HG03066 (cell line): ENCODE results near the gene CARNS1.

Source experiments
- ATAC-seq: cut with Tn5 transposase; IDR thresholded peaks from one replicate; pipeline ENCODE4 v1.9.1; 2021; ENCODE audit warnings: low read depth; ENCODE audit not compliant: unreplicated experiment

Gene CARNS1

DNA sequence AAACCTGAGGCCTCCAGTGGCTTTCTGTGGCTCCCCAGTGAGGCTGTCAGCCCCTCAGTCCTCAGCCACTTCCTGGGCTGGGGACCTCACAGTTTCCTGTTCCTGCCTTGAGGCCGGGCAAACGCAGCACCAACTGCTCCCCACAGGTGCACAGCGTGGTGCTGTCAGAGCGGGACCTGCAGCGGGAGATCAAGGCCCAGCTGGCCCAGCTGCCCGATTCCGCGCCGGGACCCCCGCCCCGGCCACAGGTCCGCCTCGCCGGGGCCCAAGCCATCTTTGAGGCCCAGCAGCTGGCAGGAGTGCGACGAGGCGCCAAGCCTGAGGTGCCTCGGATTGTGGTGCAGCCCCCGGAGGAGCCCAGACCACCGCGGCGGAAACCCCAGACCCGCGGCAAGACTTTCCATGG is 6.2 kb upstream of the CARNS1 start:
- ATAC-seq, result peak; percentile 58

DNA sequence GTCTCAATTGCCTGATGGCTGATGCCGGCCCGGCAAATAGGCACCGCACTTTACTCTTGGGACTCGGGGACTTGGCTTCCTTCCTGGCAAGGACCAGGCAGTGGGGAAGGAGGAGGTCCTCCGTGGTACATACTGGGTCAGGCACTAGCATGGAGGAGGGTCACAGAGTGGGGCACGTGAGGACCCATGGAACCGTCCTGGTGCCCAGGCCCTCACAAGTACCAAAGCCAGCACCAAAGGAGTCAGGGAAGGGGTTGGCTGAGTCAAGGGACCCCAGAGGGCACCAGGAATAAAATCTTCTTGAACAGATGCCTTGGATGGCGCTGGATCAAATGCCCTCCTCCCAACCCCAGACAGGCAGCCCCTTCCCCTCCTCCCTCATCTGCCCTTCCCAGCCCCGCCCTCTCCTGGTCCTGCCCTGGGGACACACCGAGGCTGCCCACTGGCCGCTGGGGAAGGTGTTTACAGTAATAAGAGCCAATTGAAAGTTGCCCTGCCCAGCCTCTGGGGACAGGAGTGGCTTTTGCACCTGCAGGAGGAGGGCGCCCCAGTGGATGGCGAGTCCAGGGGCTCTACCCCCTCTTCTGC is 5.6 kb upstream of the CARNS1 start:
- ATAC-seq, result no peak

DNA sequence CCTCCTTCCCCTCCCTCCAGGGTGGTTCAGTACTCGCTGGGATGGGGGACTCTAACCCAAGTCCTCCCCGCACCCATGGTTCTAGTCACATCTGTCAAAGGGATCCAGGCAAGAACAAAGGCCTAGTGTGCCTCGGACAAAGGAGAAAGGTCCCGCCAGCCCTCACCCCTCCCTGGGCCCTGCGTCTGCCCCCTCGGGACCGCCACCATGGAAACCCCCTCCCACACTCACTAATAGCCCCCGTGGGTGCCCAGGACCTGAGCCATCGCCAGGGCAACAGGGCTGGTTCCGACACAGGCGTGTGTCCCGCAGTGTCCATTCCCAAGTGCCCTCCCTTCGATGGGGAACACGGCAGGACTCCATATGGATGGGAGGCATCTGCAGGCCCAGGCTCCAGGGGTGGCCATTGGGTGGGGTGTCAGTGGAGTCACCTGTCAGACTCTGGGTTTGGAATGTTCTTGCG is 5.1 kb upstream of the CARNS1 start:
- no peak for ATAC-seq

DNA sequence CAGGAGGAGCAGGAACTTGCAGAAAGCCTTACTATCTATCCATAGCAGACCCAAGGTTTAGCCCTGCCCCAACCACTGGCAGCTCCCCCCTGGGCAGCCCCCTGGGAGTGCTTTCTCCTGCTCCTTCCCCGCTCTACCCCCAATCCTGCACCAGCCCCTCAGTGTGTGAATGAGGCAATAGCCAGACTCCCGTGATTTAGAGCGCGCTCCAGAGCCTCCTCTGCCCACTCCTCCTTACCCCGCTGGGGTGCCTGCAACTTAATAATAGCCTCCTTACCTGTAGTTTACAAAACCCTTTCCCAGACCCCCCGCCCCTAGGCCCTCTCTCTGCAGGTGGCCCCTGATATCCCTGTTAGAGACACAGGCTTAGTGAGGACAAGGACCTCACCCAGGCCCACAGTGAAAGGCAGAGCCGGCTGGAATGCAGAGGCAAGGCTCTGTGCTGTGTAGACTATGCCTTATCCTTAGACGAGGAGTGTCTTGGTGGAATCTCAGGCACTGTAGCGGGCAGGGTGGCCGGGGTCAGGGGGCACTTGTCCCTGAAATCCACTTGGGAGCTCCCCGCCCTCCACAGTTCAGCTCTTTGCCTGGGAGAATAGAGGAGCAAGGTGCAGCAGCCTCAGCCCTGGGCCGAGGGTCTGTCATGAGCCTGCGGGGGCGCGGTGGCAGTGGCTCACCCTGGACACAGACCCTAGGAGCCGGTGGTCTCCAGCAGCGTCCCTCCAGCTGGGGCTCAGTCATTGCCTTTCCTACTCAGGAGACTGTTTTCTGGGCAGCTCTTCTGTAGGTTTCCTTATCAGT is 4.3 kb upstream of the CARNS1 start:
- no peak for ATAC-seq

DNA sequence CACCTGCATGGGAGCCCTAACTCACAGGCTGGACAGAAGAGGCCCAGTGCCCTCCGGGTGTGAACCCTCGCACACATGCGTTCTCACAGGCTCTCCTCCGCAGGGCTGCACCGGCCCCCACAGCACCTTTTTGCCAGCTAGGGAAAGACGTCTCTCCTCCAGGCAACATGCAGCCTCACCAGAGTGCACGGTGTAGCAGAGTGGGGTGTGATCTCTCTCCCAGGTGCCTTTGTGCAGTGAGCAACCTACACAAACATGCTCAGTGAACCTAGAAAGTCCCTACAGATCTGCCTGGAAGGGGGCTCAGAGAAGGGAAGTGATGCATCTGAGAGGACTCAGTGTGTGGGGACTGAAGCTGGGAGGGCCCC is 3.7 kb upstream of the CARNS1 start:
- no peak for ATAC-seq

DNA sequence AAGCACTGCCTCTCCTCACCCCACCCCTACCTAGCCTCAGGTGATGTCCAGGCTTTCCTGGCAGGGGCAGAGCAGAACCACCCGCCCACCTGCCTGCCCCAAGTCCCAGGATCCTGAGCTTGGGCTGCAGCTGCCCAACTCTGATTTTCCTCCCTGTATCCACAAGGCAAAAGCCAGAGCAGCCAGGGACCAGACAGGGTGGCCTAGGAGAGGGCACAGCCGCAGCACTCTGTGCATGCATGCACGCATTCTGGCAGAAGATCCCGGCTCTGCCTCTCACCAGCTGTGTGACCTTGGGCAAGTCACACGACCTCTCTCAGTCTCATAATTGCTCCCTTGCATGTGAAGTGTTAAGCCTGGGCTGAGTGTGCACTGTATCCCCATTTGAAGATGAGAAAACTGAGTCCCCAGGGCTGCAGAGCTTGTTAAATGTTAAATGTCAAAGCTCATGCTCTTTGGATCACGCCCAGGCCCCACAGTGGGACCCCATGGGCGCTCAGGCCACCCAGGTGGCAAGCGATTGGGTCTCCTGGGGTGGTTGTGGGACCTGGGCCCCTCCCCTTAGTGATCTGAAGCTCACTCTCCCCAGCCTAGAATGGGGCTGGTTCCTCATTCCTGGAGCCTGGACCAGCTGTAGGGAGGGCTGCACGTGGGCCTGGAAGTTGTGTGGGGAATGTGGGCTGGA is 2.8 kb upstream of the CARNS1 start:
- no peak for ATAC-seq

DNA sequence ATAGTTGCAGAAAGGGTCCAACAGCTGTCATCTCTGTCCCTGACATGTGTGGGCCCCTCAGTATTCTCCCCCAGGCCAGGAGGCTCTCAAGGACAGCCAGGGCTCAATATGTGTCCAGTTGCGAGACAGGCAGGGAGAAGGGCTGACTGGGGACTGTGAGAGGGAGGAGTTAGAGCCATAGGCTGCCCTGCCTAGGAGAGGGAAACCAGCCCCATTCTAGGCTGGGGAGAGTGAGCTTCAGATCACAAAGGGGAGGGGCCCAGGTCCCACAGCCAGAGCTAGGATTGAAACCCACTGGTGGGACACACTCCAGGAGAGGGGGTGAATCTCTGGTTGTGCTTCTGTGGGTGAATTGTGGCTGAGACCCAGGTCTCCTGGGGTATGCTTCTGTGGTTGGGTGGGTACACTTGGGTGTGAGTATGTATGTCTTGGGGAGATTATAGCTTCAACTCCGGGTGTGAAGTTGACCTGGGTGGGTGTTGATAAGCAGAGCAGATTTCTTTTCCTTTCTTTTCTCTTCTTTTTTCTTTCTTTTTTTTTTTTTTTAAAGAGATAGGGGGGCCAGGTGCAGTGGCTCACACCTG is 2.1 kb upstream of the CARNS1 start:
- ATAC-seq, result no peak

DNA sequence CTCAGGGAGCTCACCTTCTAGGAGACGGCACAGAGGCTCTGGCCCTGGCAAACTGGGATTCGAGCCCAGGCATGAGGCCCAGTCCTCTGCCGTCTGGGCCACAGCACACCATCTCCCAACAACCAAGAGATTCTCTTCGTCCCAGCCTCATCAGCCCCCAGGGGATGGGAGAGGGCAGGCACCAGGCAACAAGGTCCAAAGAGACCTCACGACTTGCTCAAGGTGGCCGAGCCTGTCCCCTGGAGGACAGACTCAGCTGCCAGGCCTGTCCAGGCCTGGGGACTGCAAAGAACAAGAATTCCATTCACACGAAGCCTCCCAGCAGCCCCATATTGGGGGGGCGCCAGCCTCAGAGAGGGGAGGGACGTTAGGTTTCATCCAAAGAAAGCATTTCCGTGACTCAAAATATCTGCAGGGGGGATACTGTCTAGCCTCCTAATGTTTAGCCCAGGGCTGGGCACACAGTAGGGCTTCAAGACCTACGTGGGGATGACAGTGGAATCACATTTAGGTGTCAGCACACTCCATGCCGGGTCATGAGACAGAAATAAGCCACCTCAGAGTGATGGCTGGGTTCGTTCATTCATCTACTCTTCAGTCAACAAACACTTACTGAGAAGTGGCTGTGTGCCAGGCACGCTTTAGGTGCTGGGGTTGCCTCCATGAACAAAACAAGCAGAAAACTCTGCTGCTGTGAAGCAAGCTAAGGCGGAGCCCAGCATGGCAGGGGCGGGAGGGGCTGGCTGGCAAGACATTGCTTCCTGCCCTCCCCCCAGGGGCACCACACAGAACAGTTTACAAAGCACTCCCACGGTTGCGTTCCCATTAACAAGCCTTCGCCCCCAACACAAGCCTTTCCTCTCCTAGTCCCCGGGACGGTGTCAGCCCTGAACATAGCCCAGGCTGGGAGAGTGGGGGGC is 1.2 kb downstream of the CARNS1 start:
- ATAC-seq, result no peak

DNA sequence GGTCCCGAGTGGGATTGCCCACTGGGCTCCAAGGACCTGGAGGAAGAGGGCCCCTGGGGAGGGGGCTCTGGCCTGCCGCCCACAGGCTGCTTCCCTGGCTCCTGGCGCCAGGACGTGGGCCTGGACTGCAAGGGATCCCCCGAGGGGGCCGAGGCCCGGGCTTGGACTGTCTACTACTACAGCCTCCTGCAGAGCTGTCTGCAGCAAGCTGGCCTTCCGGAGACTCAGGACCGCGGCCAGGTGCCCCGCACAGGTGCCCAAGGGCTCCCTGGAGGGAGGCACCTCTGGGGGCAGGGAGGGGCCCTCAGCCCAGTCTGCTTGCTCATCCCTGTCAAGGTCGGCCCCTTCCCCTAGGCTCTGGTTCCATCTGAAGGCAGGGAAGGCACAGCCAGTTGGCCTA is 1.9 kb downstream of the CARNS1 start:
- no peak for ATAC-seq

DNA sequence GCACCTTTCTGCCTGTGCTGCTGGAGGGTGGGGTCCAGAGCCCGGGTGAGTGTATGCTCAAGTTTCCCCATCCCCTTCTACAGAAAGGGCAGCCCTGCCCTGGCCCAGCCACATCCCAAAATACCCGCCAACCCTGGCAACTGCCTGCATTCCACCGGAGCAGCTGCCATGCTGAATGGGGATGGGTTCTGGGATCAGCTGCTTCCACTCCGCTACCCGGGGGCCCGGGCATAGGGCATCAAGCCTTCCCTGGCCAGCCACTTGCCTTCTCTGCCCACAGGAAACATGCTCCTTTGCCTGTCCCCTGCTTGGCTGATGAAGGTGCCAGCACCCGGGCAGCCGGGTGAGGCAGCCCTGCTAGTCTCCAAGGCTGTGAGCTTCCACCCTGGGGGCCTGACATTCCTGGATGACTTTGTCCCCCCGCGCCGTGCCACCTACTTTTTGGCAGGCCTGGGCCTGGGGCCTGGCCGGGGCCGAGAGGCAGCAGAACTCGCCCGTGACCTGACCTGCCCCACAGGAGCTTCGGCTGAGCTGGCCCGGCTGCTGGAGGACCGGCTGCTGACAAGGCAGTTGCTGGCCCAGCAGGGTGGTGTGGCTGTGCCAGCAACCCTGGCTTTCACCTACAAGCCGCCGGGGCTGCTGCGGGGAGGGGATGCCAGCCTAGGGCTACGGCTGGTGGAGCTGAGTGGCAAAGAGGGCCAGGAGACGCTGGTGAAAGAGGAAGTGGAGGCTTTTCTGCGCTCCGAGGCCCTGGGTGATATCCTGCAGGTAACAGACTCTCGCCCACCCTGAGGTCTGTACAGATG is 3.2 kb downstream of the CARNS1 start:
- no peak for ATAC-seq

DNA sequence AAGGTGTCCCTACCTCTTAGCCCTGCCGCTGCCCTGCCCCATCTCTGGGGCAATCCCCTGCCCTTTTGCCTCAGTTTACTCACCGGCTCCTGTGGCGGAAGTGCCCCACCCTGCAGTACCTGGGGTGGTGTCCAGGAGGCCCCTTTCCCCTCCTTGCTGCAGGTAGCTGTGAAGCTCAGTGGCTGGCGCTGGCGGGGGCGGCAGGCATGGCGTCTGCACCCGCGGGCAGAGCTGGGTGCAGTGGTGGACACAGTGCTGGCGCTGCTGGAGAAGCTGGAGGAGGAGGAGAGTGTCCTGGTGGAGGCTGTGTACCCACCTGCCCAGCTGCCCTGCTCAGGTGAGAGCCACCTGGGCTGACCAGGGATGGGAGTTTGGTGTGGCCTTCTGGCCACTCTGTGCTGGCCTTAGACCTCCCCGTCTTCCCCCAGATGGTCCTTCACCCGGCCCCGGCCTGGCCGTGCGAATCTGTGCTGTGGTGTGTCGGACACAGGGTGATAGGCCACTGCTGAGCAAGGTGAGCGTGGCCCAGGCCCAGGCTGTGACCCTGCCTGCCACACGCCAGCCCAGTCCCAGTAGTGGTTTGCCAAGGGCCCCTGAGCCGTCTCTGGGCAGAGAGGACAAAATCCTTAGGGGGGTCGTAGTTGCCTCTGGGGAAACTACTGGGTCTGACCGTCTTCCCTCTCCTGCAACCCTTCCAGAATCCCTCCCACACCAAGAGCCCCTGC is 4.0 kb downstream of the CARNS1 start:
- no peak for ATAC-seq

DNA sequence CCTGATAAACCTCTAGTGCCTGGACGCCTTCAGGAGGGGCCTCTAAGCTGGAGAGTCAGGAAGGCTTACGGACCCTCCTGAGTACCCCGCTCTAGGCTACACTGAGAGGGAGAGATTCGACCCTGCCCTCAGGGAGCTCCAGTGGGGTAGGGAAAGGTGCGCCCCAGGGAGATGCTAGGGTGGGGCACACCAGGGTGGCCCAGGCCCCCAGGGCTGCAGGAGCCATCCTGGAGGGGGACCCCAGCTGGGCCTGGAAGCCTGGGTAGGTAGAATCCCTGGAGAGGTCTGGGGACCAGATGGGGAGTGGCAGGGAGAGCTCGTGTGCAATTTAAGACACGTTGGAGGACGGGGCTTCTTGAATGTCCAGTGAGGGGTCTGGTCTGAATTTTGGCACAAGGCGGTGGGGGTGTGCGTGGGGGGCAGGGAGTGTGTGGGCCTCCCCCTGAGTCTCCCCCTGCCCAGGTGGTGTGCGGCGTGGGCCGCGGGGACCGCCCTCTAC is 4.7 kb downstream of the CARNS1 start:
- no peak for ATAC-seq

DNA sequence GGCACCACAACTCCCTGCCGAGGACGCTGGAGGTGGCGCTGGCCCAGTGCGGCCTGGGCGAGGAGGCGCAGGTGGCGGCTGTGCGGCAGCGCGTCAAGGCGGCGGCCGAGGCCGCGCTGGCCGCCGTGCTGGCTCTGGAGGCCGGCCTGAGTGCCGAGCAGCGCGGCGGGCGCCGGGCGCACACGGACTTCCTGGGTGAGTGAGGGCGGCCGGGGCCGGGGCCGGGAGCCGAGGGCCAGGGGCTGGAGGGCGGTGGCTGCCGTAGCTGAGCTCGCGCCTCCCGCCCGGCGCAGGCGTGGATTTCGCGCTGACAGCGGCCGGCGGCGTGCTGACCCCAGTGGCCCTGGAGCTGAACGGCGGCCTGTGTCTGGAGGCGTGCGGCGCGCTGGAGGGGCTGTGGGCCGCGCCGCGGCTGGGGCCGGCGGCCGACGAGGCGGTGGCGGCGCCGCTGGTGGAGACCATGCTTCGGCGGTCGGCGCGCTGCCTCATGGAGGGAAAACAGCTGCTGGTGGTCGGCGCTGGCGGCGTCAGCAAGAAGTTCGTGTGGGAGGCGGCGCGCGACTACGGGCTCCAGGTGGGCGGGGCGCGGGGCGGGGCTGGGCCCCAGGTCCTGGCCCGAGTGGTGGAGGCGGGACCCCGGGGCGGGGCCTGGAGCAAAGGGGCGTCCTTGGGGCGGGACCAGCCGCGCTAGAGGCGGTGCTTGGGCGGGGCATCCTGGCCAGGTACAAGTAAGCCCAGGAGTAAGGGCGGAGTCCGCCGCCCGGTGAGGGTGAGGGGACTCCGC is 5.4 kb downstream of the CARNS1 start:
- ATAC-seq, result peak; percentile 87

DNA sequence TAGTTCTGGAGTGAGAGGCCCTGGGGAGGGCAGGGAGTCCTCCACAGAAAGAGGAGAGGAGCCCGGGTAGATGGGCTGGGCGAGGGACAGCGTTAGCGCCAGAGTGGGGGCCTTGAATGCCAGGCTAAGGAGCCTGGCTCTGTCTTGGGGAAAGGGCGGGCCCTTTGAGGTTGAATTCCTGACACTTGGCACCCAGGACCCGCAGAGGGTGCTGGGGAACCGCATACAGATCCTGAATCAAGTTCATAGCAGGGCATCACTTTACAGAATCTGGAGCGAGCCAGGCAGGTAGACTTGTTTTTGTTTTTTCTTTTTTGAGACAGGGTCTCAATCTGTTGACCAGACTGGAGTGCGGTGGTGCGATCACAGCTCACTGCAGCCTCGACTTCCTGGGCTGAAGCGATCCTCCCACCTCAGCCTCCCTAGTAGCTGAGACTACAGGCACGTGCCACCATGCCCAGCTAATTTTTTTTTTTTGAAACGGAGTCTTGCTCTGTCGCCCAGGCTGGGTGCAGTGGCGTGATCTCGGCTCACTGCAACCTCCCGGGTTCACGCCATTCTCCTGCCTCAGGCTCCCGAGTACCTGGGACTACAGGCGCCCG is 6.1 kb downstream of the CARNS1 start:
- no peak for ATAC-seq

DNA sequence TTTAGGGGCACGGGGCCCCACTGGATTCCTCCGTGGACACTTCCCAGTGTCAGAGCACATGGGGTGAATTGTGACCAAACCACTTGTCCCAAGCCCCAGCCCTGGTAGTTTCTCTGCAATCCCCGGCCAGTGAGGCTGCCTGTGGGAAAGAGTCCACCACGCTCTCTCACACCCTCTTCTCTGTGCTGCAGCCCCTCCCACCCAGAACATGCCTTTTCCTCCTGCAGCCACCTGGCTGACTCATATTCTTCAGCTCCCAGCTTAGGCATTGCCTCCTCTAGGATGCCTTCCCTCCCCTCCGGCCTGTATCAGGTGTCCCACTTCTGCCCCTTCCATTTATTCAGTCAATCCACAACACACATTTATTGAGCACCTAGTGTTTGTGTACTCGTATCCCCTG is 7.4 kb downstream of the CARNS1 start:
- ATAC-seq, result no peak

DNA sequence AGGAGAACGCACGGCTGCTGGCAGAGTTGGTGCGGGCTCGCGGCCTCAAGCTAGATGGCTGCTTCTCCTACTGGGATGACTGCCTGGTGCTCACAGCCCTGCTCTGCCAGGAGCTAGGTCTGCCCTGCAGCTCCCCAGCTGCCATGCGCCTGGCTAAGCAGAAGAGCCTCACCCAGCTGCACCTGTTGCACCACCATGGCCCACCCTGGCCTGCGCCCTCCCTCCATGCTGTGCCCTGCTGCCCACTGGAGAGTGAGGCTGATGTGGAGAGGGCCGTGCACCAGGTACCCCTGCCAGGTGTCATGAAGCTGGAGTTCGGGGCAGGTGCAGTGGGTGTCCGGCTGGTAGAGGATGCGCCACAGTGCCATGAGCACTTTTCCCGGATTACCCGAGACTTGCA is 8.0 kb downstream of the CARNS1 start:
- ATAC-seq, result no peak

DNA sequence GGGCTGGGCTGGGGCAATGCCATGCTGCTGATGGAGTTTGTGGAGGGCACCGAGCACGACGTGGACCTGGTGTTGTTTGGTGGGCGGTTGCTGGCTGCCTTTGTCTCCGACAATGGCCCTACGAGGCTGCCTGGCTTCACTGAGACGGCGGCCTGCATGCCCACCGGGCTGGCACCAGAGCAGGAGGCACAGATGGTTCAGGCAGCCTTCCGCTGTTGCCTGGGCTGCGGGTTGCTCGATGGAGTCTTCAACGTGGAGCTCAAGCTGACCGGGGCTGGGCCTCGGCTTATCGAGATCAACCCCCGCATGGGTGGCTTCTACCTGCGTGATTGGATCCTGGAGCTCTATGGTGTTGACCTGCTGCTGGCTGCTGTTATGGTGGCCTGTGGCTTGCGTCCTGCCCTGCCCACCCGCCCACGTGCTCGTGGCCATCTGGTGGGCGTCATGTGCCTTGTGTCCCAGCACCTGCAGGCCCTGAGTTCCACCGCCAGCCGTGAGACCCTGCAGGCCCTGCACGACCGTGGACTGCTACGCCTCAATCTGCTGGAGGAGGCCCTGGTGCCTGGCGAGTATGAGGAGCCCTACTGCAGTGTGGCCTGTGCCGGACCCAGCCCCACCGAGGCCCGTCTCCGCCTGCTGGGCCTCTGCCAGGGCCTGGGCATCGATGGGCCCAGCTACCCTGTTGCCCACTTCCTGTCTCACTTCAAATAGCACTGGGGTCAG is 8.6 kb downstream of the CARNS1 start:
- no peak for ATAC-seq
